ENCODE results near the gene LOXL1.

- TF ChIP-seq CTCF (IDR thresholded peaks at IDR 0.05; ENCODE audit: low read length): no peak
- TF ChIP-seq EZH2 (IDR thresholded peaks at IDR 0.05; ENCODE audit: borderline replicate concordance, low read length): no peak
Observed at GRCh38 chr15:73983211-73983727, 57.0 kb downstream of the LOXL1 start.
